Measurements from ENCODE around the gene PRM3. TPM values are rescaled to one million over a fixed set of nuclear protein-coding genes. Genes with fewer than 3 reads are reported as not detected.

The PRM3 gene
- polyA plus RNA-seq, 1 donor (not counting 4 experiments of a cell fraction or from before 2014, with no cell fraction given) = not detected

DNA sequence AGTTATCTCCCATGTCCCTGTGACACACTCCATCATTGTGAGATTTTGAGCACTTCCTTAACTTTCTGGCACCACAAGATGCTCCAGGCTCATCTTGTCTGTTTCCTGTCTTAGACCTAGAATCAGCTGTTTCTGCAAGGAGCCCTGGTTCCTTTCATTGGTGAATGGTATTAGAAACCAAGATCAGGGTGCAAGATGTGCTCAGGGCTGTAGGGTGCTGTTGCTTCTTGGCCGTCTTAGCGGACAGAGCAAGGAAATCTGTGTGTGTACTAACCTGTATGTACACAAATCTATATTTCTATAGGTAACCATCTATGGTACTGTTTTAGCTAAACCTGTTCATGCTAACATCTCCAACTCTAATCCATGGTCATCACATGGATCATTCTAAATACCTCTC, 15.8 kb upstream of the PRM3 start:
- H3K9me3 ChIP-seq (ENCODE audit: control insufficient read depth, low read depth, low read length) = no peaks in the 10 kb centered on the region
- FAIRE-seq = no peak
- dilution Hi-C loops (cut with MboI; ENCODE audit: extremely low pct_ligation_motif_present, low sequenced_read_pairs) = no loop called here
- H3K4me1 ChIP-seq (ENCODE audit: control insufficient read depth, extremely low read depth, insufficient read depth, low read length) = no peaks in the 10 kb centered on the region
- H3K27me3 ChIP-seq (ENCODE audit: control insufficient read depth, extremely low read depth, insufficient read depth, low read length) = peaks cover 4% of the 10 kb centered on the region
- no peak overlapping the region for H3K4me3 ChIP-seq (ENCODE audit: control insufficient read depth in 2 of 3, extremely low read depth in 1 of 3, insufficient read depth in 2 of 3, low read depth in 1 of 3, low read length in 3 of 3)
- no peak overlapping the region for H2AFZ ChIP-seq (ENCODE audit: control insufficient read depth, low read length)
- no peak for DNase-seq (ENCODE audit: low read depth, low spot score)
- no peaks in the 10 kb centered on the region for H3K79me2 ChIP-seq (ENCODE audit: control insufficient read depth, insufficient read depth, low read length)
- no peak overlapping the region for H3K9ac ChIP-seq (ENCODE audit: control insufficient read depth, extremely low read depth, insufficient read depth, low read length)
- no peaks in the 10 kb centered on the region for H3K9me1 ChIP-seq (ENCODE audit: control insufficient read depth, extremely low read depth, insufficient read depth, low read length)
- H3K4me2 ChIP-seq (ENCODE audit: control insufficient read depth, extremely low read depth, insufficient read depth, low read depth, low read length) = no peak overlapping the region
- H3K27ac ChIP-seq (ENCODE audit: control insufficient read depth, insufficient read depth, low read length) = no peak overlapping the region
- TF ChIP-seq EZH2 (IDR thresholded peaks at IDR 0.05; ENCODE audit: low read length) = no peak
- TF ChIP-seq, protein P1, sequence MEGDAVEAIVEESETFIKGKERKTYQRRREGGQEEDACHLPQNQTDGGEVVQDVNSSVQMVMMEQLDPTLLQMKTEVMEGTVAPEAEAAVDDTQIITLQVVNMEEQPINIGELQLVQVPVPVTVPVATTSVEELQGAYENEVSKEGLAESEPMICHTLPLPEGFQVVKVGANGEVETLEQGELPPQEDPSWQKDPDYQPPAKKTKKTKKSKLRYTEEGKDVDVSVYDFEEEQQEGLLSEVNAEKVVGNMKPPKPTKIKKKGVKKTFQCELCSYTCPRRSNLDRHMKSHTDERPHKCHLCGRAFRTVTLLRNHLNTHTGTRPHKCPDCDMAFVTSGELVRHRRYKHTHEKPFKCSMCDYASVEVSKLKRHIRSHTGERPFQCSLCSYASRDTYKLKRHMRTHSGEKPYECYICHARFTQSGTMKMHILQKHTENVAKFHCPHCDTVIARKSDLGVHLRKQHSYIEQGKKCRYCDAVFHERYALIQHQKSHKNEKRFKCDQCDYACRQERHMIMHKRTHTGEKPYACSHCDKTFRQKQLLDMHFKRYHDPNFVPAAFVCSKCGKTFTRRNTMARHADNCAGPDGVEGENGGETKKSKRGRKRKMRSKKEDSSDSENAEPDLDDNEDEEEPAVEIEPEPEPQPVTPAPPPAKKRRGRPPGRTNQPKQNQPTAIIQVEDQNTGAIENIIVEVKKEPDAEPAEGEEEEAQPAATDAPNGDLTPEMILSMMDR (optimal IDR thresholded peaks at IDR 0.05 in 1 of 3, IDR thresholded peaks at IDR 0.05 in 1 of 3, conservative IDR thresholded peaks at IDR 0.05 in 1 of 3; ENCODE audit: extremely low read depth in 1 of 3, insufficient read depth in 2 of 3, low read length in 3 of 3) = no peak
- no peaks in the 10 kb centered on the region for H3K36me3 ChIP-seq (ENCODE audit: control insufficient read depth in 2 of 2, extremely low read depth in 1 of 2, insufficient read depth in 2 of 2, low read length in 2 of 2)
- H4K20me1 ChIP-seq (ENCODE audit: control insufficient read depth, extremely low read depth, insufficient read depth, low read length) = no peaks in the 10 kb centered on the region

GRCh38 chr16:11285842-11286241, 12.4 kb upstream of the PRM3 start:
- Histone ChIP-seq H3K4me3 (ENCODE audit: control insufficient read depth in 2 of 3, extremely low read depth in 1 of 3, insufficient read depth in 2 of 3, low read depth in 1 of 3, low read length in 3 of 3) (no peak overlapping the region), H3K9me3 (ENCODE audit: control insufficient read depth, low read depth, low read length) (no peaks in the 10 kb centered on the region), H3K27me3 (ENCODE audit: control insufficient read depth, extremely low read depth, insufficient read depth, low read length) (peaks cover 4% of the 10 kb centered on the region), H4K20me1 (ENCODE audit: control insufficient read depth, extremely low read depth, insufficient read depth, low read length) (no peaks in the 10 kb centered on the region), H3K4me2 (ENCODE audit: control insufficient read depth, extremely low read depth, insufficient read depth, low read depth, low read length) (no peak overlapping the region), H3K9me1 (ENCODE audit: control insufficient read depth, extremely low read depth, insufficient read depth, low read length) (no peaks in the 10 kb centered on the region), H3K79me2 (ENCODE audit: control insufficient read depth, insufficient read depth, low read length) (no peaks in the 10 kb centered on the region), H3K36me3 (ENCODE audit: control insufficient read depth in 2 of 2, extremely low read depth in 1 of 2, insufficient read depth in 2 of 2, low read length in 2 of 2) (no peaks in the 10 kb centered on the region), H3K27ac (ENCODE audit: control insufficient read depth, insufficient read depth, low read length) (no peak overlapping the region), H3K4me1 (ENCODE audit: control insufficient read depth, extremely low read depth, insufficient read depth, low read length) (no peaks in the 10 kb centered on the region), H2AFZ (ENCODE audit: control insufficient read depth, low read length) (no peak overlapping the region), H3K9ac (ENCODE audit: control insufficient read depth, extremely low read depth, insufficient read depth, low read length) (no peak overlapping the region)
- dilution Hi-C loops (cut with MboI; ENCODE audit: extremely low pct_ligation_motif_present, low sequenced_read_pairs) = no loop called here
- TF ChIP-seq EZH2 (IDR thresholded peaks at IDR 0.05; ENCODE audit: low read length) = no peak
- TF ChIP-seq, protein P1 (optimal IDR thresholded peaks at IDR 0.05 in 1 of 3, IDR thresholded peaks at IDR 0.05 in 1 of 3, conservative IDR thresholded peaks at IDR 0.05 in 1 of 3; ENCODE audit: extremely low read depth in 1 of 3, insufficient read depth in 2 of 3, low read length in 3 of 3) = no peak
- no peak for FAIRE-seq
- DNase-seq (ENCODE audit: low read depth, low spot score) = no peak

All from keratinocyte (primary cell).